ENCODE results near the gene OGFR. TPM values are rescaled to one million over a fixed set of nuclear protein-coding genes. Genes with fewer than 3 reads are reported as not detected.

OGFR gene
- total RNA-seq, 1 experiment from 2014 or later, result 73.6 TPM

DNA sequence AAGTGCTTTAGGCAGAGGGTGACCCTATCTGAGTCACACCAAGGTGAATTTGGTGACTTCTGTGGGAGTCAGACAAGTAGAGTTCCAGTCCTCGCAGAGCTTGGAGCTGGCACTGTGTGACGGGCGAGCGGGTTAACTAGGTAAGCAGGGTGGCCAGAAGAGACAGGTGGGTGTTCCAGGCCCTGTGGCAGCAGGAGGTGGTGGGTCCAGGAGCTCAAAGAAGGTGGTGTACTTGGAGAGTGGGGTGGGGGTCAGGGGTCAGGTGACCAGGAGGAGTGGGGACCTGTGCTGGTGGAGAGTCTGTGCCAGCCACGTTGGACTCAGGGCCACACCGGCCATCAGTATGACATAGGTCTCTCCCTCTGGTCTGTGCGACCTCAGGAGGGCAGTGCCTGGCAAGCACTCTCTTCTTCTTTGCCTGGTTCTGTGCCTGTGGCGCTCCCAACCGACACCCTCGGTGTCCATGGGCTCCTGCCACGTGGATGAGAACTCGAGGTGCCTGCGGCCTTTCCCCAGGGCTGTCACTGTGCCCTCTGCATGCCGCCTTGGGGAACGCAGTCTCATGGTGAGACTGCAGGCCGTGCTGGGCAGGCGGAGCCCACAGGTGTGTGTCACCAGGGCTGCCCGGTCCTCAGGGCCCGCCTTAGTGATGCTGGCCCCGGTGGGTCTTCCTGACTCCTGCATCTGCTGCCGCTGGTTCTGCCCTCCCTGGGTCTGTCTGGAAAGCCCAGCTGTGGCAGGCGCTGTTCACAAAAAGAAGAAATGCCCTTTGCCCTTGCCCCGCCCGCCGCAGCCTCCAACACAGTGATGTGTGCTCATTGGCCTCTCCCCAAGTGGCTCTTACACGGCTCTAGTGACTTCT is 6.7 kb upstream of the OGFR start:
- intact Hi-C loops (cut with micrococcal nuclease), result no loop called here
- Histone ChIP-seq H3K4me3 (replicated peaks in 1 of 2; ENCODE audit: low read depth in 1 of 2, low read length in 2 of 2) (peak overlapping the region; percentile 62 to 73), H3K79me2 (ENCODE audit: insufficient read depth, low read length) (peaks cover 25% of the 10 kb centered on the region), H3K27me3 (ENCODE audit: insufficient read depth, low read length) (no peaks in the 10 kb centered on the region), H4K20me1 (ENCODE audit: insufficient read depth) (no peaks in the 10 kb centered on the region), H2AFZ (ENCODE audit: low read depth, low read length, poor library complexity, severe bottlenecking) (no peak overlapping the region), H3K9me3 (ENCODE audit: control insufficient read depth in 1 of 2, insufficient read depth in 1 of 2, low read depth in 1 of 2, low read length in 2 of 2) (no peaks in the 10 kb centered on the region), H3K4me2 (ENCODE audit: low read length) (peak overlapping the region; percentile 96), H3K4me1 (ENCODE audit: control insufficient read depth in 1 of 2, insufficient read depth in 2 of 2, low read length in 2 of 2) (peaks cover 17 to 46% of the 10 kb centered on the region in 2 experiments), H3K9me2 (ENCODE audit: insufficient read depth) (no peaks in the 10 kb centered on the region), H3K9ac (ENCODE audit: low read length) (peak overlapping the region; percentile 65), H3K36me3 (ENCODE audit: control insufficient read depth in 1 of 2, insufficient read depth in 2 of 2, low read length in 2 of 2) (peaks cover 19 to 37% of the 10 kb centered on the region in 2 experiments; a peak in 3 of 4 replicates), H3K27ac (ENCODE audit: low read depth, low read length) (peak overlapping the region; percentile 90)
- ATAC-seq, result no peak
- CTCF ChIA-PET, result no interaction called here
- no peak for TF ChIP-seq ZNF274 (IDR thresholded peaks at IDR 0.05; ENCODE audit: low read depth, low read length)
- no peak for TF ChIP-seq ZFX (IDR thresholded peaks at IDR 0.05)
- TF ChIP-seq CTCF (IDR thresholded peaks at IDR 0.05 in 2 of 3, conservative IDR thresholded peaks at IDR 0.05 in 1 of 3; ENCODE audit: borderline replicate concordance in 1 of 3, insufficient read depth in 1 of 3, low read depth in 2 of 3, low read length in 2 of 3), result no peak
- no peak for TF ChIP-seq SP1 (IDR thresholded peaks at IDR 0.05; ENCODE audit: low read depth)
- no peak for TF ChIP-seq EZH2 (IDR thresholded peaks at IDR 0.05)
- TF ChIP-seq SRF (IDR thresholded peaks at IDR 0.05; ENCODE audit: low read depth), result no peak
- no peak for TF ChIP-seq ZBTB33 (IDR thresholded peaks at IDR 0.05; ENCODE audit: extremely low read depth, insufficient replicate concordance, low read length)
- TF ChIP-seq YY1 (IDR thresholded peaks at IDR 0.05; ENCODE audit: extremely low read depth, insufficient replicate concordance, low read depth, low read length), result no peak
- no peak for TF ChIP-seq TCF7L2 (IDR thresholded peaks at IDR 0.05; ENCODE audit: borderline replicate concordance, extremely low read depth, insufficient read depth, insufficient read length)
- TF ChIP-seq CEBPB (IDR thresholded peaks at IDR 0.05; ENCODE audit: low read depth), result no peak
- no peak for TF ChIP-seq REST (IDR thresholded peaks at IDR 0.05; ENCODE audit: low read depth)
- TF ChIP-seq, protein P1, sequence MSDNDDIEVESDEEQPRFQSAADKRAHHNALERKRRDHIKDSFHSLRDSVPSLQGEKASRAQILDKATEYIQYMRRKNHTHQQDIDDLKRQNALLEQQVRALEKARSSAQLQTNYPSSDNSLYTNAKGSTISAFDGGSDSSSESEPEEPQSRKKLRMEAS (IDR thresholded peaks at IDR 0.05), result no peak
- TF ChIP-seq POLR2A (IDR thresholded peaks at IDR 0.05; ENCODE audit: borderline replicate concordance, extremely low read depth, insufficient read depth, insufficient read length), result no peak
- TF ChIP-seq CBX3 (IDR thresholded peaks at IDR 0.05; ENCODE audit: low read depth), result no peak
- TF ChIP-seq POLR2AphosphoS5 (IDR thresholded peaks at IDR 0.05; ENCODE audit: low read depth, low read length), result no peak
- TF ChIP-seq ATF3 (IDR thresholded peaks at IDR 0.05), result no peak
- TF ChIP-seq EZH2phosphoT487 (IDR thresholded peaks at IDR 0.05; ENCODE audit: borderline replicate concordance), result no peak
- no peak for TF ChIP-seq SIN3A (IDR thresholded peaks at IDR 0.05; ENCODE audit: low read depth)
- RAD21 ChIA-PET (ENCODE audit: low non-redundant PET in 1 of 2, low total read pairs in 2 of 2, uncharacterized antibody in 2 of 2, unreplicated experiment in 2 of 2), result no interaction called here
- no peak for DNase-seq (ENCODE audit: low read depth, low spot score)
- POLR2A ChIA-PET, result no interaction called here
- no TSS peak for BruUV-seq (replicated peaks)

All from HCT116 (cell line).